Endodermal cell (in vitro differentiated cells): ENCODE measurements around the gene ELMO1. TPM values are rescaled to one million over a fixed set of nuclear protein-coding genes. Genes with fewer than 3 reads are reported as not detected.
A peak's percentile ranks its signal among the peaks of the same experiment; 100 is the strongest.

Source experiments
- DNase-seq: peaks from one replicate; pipeline ENCODE4 v3.0.0-alpha.2; 2017
- H3K27ac ChIP-seq: 2 replicates; pipeline ENCODE4 v1.5.1; 2013; ENCODE audit warnings: mild to moderate bottlenecking, low read depth, low read length, moderate library complexity
- H3K27me3 ChIP-seq: 2 replicates; pipeline ENCODE4 v1.6.1; 2013; ENCODE audit warnings: mild to moderate bottlenecking, low read length, moderate library complexity; ENCODE audit not compliant: insufficient read depth, control insufficient read depth, poor library complexity, severe bottlenecking
- H3K36me3 ChIP-seq: 2 replicates; pipeline ENCODE4 v1.7.0; 2013; ENCODE audit warnings: mild to moderate bottlenecking, low read length, moderate library complexity; ENCODE audit not compliant: control insufficient read depth, insufficient read depth
- H3K4me1 ChIP-seq: one replicate; pipeline ENCODE4 v1.7.0; 2013; ENCODE audit warnings: low read length; ENCODE audit not compliant: control insufficient read depth, insufficient read depth
- H3K4me3 ChIP-seq: 2 replicates; pipeline ENCODE4 v1.5.1; 2013; ENCODE audit warnings: mild to moderate bottlenecking, low read length, moderate library complexity
- H3K9ac ChIP-seq: 2 replicates; pipeline ENCODE4 v1.6.1; 2013; ENCODE audit warnings: mild to moderate bottlenecking, low read length, moderate library complexity; ENCODE audit not compliant: poor library complexity, severe bottlenecking; ENCODE audit errors: extremely low read depth
- H3K9me3 ChIP-seq: 2 replicates; pipeline ENCODE4 v1.6.1; 2013; ENCODE audit warnings: mild to moderate bottlenecking, low read length, moderate library complexity; ENCODE audit not compliant: control insufficient read depth
- H3K27ac Mint-ChIP-seq: 2 replicates; pipeline ENCODE4 v1.8.0; 2020; ENCODE audit warnings: mixed read lengths
- H3K27me3 Mint-ChIP-seq: 2 replicates; pipeline ENCODE4 v1.8.0; 2021; ENCODE audit warnings: mild to moderate bottlenecking, mixed read lengths; ENCODE audit not compliant: insufficient read depth
- H3K36me3 Mint-ChIP-seq: 2 replicates; pipeline ENCODE4 v1.8.0; 2020; ENCODE audit warnings: low read depth, mixed read lengths
- H3K4me1 Mint-ChIP-seq: 2 replicates; pipeline ENCODE4 v1.8.0; 2020; ENCODE audit warnings: mixed read lengths
- H3K4me3 Mint-ChIP-seq: 2 replicates; pipeline ENCODE4 v1.8.0; 2020; ENCODE audit warnings: mild to moderate bottlenecking, moderate library complexity, mixed read lengths
- H3K9me3 Mint-ChIP-seq: 2 replicates; pipeline ENCODE4 v1.8.0; 2020; ENCODE audit warnings: mild to moderate bottlenecking, mixed read lengths
- WGBS, 2 experiments: methylation state at CpG; one replicate each; pipeline versions ENCODE4 v1.1.5 to v1.1.7; 2013; ENCODE audit warnings: missing lambda C conversion rate in 2 of 2, mixed read lengths in 1 of 2; ENCODE audit not compliant: insufficient coverage in 1 of 2, insufficient read length in 1 of 2; 5-methylcytosine and 5-hydroxymethylcytosine counted together
- total RNA-seq, 2 donors: library from RNA; stranded (reverse); fragmentation: NEBNext Ultra II Directional in 1 of 2; extraction: Animal tissue kit (Norgen Biotek cat#: 25700) in 1 of 2; gene quantifications; 2 replicates in 1 of 2; 3 replicates in 1 of 2; pipeline ENCODE4 v1.2.1, GENCODE V29; 2021
- TF ChIP-seq, protein P1 (sequence below): fragments of 200-600 bp; sonication (generic); conservative IDR thresholded peaks from 2 replicates; pipeline ENCODE4 v1.5.0; 2021; ENCODE audit warnings: antibody characterized with exemption, mild to moderate bottlenecking

Gene ELMO1
- total RNA-seq, 2 donors from 2014 or later: 120 to 131 TPM

DNA sequence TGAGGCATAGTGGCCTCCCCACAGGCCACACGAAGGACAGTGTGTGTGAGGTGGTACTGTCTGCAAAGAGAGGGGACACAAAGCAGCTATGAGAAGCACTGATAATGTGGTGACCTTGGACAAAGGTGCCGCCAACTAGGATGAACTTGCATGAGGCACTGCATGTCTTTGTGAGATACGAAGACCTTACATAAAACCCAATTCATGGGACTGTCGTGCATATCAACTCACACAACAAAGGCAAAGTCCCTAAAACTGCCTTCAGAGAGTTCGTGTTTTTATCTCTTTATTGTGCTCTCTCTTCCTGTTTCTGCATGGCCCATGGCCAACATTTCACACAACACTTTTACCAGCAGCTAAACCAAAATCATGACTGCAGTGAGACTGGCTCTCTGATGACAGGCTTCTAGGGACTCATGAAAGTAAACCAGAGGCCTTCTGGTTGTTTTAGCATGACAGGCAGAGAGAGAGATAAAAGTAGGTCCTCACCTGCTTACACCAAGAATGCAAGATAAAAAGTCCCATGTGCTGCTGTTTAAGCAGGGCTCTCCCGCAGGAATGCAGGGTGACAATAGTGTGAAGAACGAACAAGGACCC lies 347.8 kb downstream of the ELMO1 start:
- Mint-ChIP-seq H3K4me3 (no peak overlapping the region), H3K36me3 (peaks cover 7% of the 10 kb centered on the region), H3K27ac (peak overlapping the region; percentile 37), H3K4me1 (peaks cover 14% of the 10 kb centered on the region), H3K9me3 (no peaks in the 10 kb centered on the region), H3K27me3 (no peaks in the 10 kb centered on the region)
- Histone ChIP-seq H3K9me3 (no peaks in the 10 kb centered on the region), H3K27ac (no peak overlapping the region), H3K27me3 (no peaks in the 10 kb centered on the region), H3K4me3 (peak overlapping the region; percentile 3), H3K9ac (peak overlapping the region; percentile 24), H3K4me1 (peaks cover 12% of the 10 kb centered on the region), H3K36me3 (peaks cover 12% of the 10 kb centered on the region)
- TF ChIP-seq, protein P1, sequence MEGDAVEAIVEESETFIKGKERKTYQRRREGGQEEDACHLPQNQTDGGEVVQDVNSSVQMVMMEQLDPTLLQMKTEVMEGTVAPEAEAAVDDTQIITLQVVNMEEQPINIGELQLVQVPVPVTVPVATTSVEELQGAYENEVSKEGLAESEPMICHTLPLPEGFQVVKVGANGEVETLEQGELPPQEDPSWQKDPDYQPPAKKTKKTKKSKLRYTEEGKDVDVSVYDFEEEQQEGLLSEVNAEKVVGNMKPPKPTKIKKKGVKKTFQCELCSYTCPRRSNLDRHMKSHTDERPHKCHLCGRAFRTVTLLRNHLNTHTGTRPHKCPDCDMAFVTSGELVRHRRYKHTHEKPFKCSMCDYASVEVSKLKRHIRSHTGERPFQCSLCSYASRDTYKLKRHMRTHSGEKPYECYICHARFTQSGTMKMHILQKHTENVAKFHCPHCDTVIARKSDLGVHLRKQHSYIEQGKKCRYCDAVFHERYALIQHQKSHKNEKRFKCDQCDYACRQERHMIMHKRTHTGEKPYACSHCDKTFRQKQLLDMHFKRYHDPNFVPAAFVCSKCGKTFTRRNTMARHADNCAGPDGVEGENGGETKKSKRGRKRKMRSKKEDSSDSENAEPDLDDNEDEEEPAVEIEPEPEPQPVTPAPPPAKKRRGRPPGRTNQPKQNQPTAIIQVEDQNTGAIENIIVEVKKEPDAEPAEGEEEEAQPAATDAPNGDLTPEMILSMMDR: no peak
- DNase-seq: no peak
- 88 to 89% methylated on average over 7 of the region's 7 CpGs for WGBS, 2 experiments

DNA sequence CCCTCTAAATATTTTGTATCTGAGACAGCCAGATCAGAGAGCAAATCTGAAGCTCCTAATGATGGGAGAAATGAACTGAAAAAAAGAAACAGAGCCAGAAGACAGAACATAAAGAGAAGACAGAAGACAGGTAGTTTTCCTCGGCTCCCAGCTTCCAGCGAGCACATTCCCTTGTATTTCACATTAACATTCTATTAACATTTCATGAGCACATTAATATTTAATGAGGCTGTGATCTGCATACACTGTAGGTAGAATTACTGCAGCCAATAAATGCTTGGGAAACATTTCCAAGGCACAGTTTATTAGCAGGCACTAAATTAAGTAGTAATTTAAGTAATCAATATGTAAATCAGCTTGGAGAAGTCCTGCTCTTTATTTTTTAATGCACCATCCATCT lies 349.9 kb downstream of the ELMO1 start:
- H3K36me3 ChIP-seq: peaks cover 28% of the 10 kb centered on the region
- H3K27ac ChIP-seq: no peak overlapping the region
- no peak overlapping the region for H3K4me3 Mint-ChIP-seq
- no peaks in the 10 kb centered on the region for H3K27me3 ChIP-seq
- peaks cover 24% of the 10 kb centered on the region for H3K4me1 Mint-ChIP-seq
- H3K36me3 Mint-ChIP-seq: peaks cover 25% of the 10 kb centered on the region
- H3K4me1 ChIP-seq: peaks cover 12% of the 10 kb centered on the region
- no peak overlapping the region for H3K4me3 ChIP-seq
- no peaks in the 10 kb centered on the region for H3K9me3 ChIP-seq
- H3K27ac Mint-ChIP-seq: peak overlapping the region; percentile 16
- no peaks in the 10 kb centered on the region for H3K9me3 Mint-ChIP-seq
- WGBS, 2 experiments: 88% methylated on average over 2 of the region's 2 CpGs; no CpG with 5 or more reads in 1 of the 2 experiments
- no peak for DNase-seq
- TF ChIP-seq, protein P1: no peak
- H3K27me3 Mint-ChIP-seq: no peaks in the 10 kb centered on the region
- no peak overlapping the region for H3K9ac ChIP-seq

DNA sequence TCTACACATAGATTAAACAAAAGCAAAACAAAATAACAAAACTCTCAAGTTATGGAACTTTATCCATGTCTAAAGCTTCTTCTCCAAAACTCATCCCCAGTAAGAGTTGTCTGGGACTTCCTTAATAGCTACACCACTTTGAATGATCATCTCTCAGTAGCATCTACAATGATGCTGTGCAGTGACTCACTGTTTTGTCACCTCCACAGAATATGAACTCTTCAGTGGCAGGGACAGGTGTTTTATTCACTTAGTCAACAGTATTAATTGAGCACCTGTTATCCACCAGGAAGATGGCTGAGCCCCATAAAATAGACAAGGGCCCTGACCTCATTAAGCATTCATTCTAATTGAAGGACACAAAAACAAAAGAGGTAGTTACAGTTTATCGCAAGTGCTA lies 350.7 kb downstream of the ELMO1 start:
- H3K4me3 Mint-ChIP-seq: no peak overlapping the region

More for the DNA sequence above, 350.7 kb downstream of the ELMO1 start:
- Histone ChIP-seq H3K9ac (no peak overlapping the region), H3K4me3 (no peak overlapping the region), H3K27ac (no peak overlapping the region), H3K36me3 (peaks cover 34% of the 10 kb centered on the region), H3K4me1 (peaks cover 12% of the 10 kb centered on the region), H3K27me3 (no peaks in the 10 kb centered on the region), H3K9me3 (no peaks in the 10 kb centered on the region)
- no peaks in the 10 kb centered on the region for H3K27me3 Mint-ChIP-seq
- H3K9me3 Mint-ChIP-seq: no peaks in the 10 kb centered on the region
- 96 to 100% methylated on average over 1 of the region's 1 CpG for WGBS, 2 experiments
- TF ChIP-seq, protein P1: no peak
- DNase-seq: no peak
- H3K36me3 Mint-ChIP-seq: peaks cover 26% of the 10 kb centered on the region
- H3K27ac Mint-ChIP-seq: no peak overlapping the region
- peaks cover 24% of the 10 kb centered on the region for H3K4me1 Mint-ChIP-seq
